ENCODE measurements around the gene VPS16. TPM values are rescaled to one million over a fixed set of nuclear protein-coding genes. Genes with fewer than 3 reads are reported as not detected.
A peak's percentile ranks its signal among the peaks of the same experiment; 100 is the strongest.

VPS16 gene
- 10 to 100 TPM; 35.7 to 37.4 (median 36.1) TPM for total RNA-seq

DNA sequence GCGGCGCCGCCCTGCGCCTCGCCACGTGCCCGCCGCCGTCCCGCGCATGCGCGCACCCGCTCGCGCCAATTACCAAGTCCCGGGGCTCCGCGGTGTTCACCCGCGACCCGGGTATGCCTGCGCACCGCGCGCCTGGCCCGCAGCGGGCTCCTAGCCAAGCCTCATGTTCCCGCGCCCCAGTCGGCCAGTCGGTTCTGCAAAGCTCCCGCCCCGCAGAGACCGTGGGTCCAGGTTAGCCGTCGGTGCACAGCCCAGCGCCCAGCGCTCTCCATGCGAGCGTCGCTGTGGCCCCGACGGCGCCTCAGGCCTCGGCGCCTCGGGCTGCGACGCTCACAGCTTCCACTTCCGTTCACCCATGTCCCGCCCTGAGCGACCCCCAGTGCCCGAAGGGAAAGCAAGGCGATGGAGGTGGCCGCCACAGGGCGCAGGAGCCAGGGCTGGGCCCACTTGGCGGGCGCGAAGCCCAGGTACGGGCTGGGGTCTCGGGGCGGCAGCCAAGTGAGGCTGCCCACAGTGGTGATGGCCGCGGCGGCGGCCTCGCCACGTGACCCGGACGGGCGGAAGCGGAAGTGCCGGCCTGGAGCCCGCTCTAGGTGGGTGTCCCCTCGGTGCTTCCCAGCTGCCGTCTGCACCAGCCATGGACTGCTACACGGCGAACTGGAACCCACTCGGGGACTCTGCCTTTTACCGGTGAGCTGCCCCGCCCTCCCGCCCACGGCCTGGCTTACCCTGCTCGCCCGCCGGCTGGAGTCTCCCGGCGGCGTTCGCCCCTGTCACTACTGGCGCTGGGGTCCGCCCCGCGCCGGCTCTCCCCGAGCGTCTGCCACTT, at the start of gene VPS16, which contains the start of gene PCED1A:
Gene VPS16, plus strand, starts transcription at position 608 of the 829 bp plus-strand sequence. Its CDS starts 30 bp downstream, at position 638.
Gene PCED1A, minus strand, starts transcription at position 518 of the 829 bp plus-strand sequence. CDS start 743 bp downstream, outside the sequence.
- peaks cover 20% of the 10 kb centered on the region for H3K4me1 ChIP-seq
- WGBS, result 0% methylated on average over 3 of the region's 98 CpGs
- H3K36me3 ChIP-seq, result peaks cover 10% of the 10 kb centered on the region
- H3K4me3 ChIP-seq, result peak within 1 kb of the TSS; percentile 96
- DNase-seq (ENCODE audit: low spot score in 2 of 2), result peak; percentile 89 to 93
- peak within 1 kb of the TSS; percentile 86 for H3K27ac ChIP-seq
- no peaks in the 10 kb centered on the region for H3K27me3 ChIP-seq
- TF ChIP-seq POLR2A (IDR thresholded peaks at IDR 0.05) (no peak), POLR2AphosphoS5 (IDR thresholded peaks at IDR 0.05) (peak; percentile 12 to 63 (median 55)), EP300 (IDR thresholded peaks at IDR 0.05) (no peak)
- TF ChIP-seq, protein P1, sequence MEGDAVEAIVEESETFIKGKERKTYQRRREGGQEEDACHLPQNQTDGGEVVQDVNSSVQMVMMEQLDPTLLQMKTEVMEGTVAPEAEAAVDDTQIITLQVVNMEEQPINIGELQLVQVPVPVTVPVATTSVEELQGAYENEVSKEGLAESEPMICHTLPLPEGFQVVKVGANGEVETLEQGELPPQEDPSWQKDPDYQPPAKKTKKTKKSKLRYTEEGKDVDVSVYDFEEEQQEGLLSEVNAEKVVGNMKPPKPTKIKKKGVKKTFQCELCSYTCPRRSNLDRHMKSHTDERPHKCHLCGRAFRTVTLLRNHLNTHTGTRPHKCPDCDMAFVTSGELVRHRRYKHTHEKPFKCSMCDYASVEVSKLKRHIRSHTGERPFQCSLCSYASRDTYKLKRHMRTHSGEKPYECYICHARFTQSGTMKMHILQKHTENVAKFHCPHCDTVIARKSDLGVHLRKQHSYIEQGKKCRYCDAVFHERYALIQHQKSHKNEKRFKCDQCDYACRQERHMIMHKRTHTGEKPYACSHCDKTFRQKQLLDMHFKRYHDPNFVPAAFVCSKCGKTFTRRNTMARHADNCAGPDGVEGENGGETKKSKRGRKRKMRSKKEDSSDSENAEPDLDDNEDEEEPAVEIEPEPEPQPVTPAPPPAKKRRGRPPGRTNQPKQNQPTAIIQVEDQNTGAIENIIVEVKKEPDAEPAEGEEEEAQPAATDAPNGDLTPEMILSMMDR (IDR thresholded peaks at IDR 0.05), result no peak
- no peaks in the 10 kb centered on the region for H3K9me3 ChIP-seq

GRCh38 chr20:2793471-2793870, 47.1 kb upstream of the VPS16 start:
- H3K4me3 ChIP-seq, result no peak overlapping the region
- H3K27me3 ChIP-seq, result peaks cover 28% of the 10 kb centered on the region
- no peaks in the 10 kb centered on the region for H3K9me3 ChIP-seq
- no peaks in the 10 kb centered on the region for H3K4me1 ChIP-seq
- no peak overlapping the region for H3K27ac ChIP-seq
- TF ChIP-seq POLR2AphosphoS5 (IDR thresholded peaks at IDR 0.05) (no peak), POLR2A (IDR thresholded peaks at IDR 0.05) (no peak), EP300 (IDR thresholded peaks at IDR 0.05) (no peak)
- TF ChIP-seq, protein P1 (IDR thresholded peaks at IDR 0.05), result no peak
- no peaks in the 10 kb centered on the region for H3K36me3 ChIP-seq
- no peak for DNase-seq (ENCODE audit: low spot score in 2 of 2)
- 85% methylated on average over 6 of the region's 6 CpGs for WGBS

- no peak for DNase-seq (ENCODE audit: low spot score in 2 of 2)
- Histone ChIP-seq H3K36me3 (no peaks in the 10 kb centered on the region), H3K27ac (no peak overlapping the region), H3K27me3 (peaks cover 34% of the 10 kb centered on the region), H3K4me1 (peaks cover under 1% of the 10 kb centered on the region), H3K4me3 (no peak overlapping the region), H3K9me3 (no peaks in the 10 kb centered on the region)
- 84% methylated on average over 23 of the region's 23 CpGs for WGBS
- TF ChIP-seq EP300 (IDR thresholded peaks at IDR 0.05) (no peak), POLR2AphosphoS5 (IDR thresholded peaks at IDR 0.05) (no peak), POLR2A (IDR thresholded peaks at IDR 0.05) (no peak)
- TF ChIP-seq, protein P1 (IDR thresholded peaks at IDR 0.05), result no peak
Observed at GRCh38 chr20:2794202-2794748, 46.3 kb upstream of the VPS16 start.

DNA sequence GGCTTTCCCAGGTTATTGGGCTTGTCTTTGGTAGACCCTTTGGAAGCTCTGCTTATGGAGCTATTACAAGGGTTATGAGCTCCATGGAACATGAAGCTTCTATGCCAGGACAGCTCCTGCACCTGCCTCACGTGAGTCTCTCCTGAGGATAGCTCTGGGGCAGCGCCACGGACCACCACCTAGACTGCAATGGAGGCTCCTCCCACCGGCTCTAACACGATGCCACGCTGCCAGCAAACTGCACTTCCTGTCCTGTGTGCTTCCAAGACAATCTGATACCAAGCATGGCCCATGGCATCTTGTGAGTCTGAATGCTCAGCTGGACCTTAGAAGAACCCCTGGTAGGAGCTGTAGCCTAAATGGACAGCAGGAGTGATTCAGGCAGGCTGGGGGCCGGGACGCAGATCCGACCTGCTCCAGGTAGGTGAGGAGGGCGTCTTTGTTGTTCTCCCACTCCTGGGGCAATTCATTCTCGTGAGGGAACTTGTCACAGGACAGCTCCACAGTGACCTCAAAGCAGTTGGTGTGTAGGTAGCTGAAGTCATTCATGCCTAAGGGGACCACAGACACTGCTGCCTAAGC, 45.6 kb upstream of the VPS16 start:
- Histone ChIP-seq H3K4me1 (peaks cover 7% of the 10 kb centered on the region), H3K27ac (no peak overlapping the region), H3K36me3 (no peaks in the 10 kb centered on the region), H3K27me3 (peaks cover 34% of the 10 kb centered on the region), H3K4me3 (no peak overlapping the region), H3K9me3 (no peaks in the 10 kb centered on the region)
- DNase-seq (ENCODE audit: low spot score in 2 of 2), result no peak
- WGBS, result 75% methylated on average over 10 of the region's 11 CpGs
- no peak for TF ChIP-seq EP300 (IDR thresholded peaks at IDR 0.05)
- TF ChIP-seq, protein P1 (IDR thresholded peaks at IDR 0.05), result no peak
- TF ChIP-seq POLR2A (IDR thresholded peaks at IDR 0.05), result no peak
- no peak for TF ChIP-seq POLR2AphosphoS5 (IDR thresholded peaks at IDR 0.05)

- H3K4me3 ChIP-seq, result no peak overlapping the region
- WGBS, result 88% methylated on average over 22 of the region's 24 CpGs
- no peak overlapping the region for H3K27ac ChIP-seq
- no peak for TF ChIP-seq POLR2AphosphoS5 (IDR thresholded peaks at IDR 0.05)
- no peak for TF ChIP-seq POLR2A (IDR thresholded peaks at IDR 0.05)
- TF ChIP-seq EP300 (IDR thresholded peaks at IDR 0.05), result no peak
- TF ChIP-seq, protein P1 (IDR thresholded peaks at IDR 0.05), result no peak
- H3K4me1 ChIP-seq, result peaks cover 12% of the 10 kb centered on the region
- no peaks in the 10 kb centered on the region for H3K36me3 ChIP-seq
- H3K9me3 ChIP-seq, result no peaks in the 10 kb centered on the region
- peaks cover 39% of the 10 kb centered on the region for H3K27me3 ChIP-seq
- no peak for DNase-seq (ENCODE audit: low spot score in 2 of 2)
Observed at GRCh38 chr20:2795451-2795850, 45.1 kb upstream of the VPS16 start.

Data from suprapubic skin (tissue), 4 donors.